22Rv1 (cell line): ENCODE results near the gene RIN2.

Source experiments
- CTCF ChIP-seq: fragments of 450-650 bp; IDR thresholded peaks from 2 replicates; pipeline ENCODE4 v1.5.1; 2017; ENCODE audit warnings: mild to moderate bottlenecking
- ZFX ChIP-seq: fragments of 450-650 bp; IDR thresholded peaks from 2 replicates; pipeline ENCODE4 v1.6.1; 2017; ENCODE audit warnings: antibody characterized with exemption, borderline replicate concordance

- TF ChIP-seq CTCF (no peak), ZFX (no peak)
These were observed 7.9 kb upstream of the RIN2 start for GRCh38 chr20:19750101-19750606.
